WTC11 (cell line): ENCODE data around the gene ZCCHC8. TPM values are rescaled to one million over a fixed set of nuclear protein-coding genes. Genes with fewer than 3 reads are reported as not detected.
A peak's percentile ranks its signal among the peaks of the same experiment; 100 is the strongest.

Source experiments
- ATF3 ChIP-seq: sonication (generic); formaldehyde crosslinking; conservative IDR thresholded peaks from 2 replicates; pipeline ENCODE4 v1.8.1; 2022; ENCODE audit warnings: mild to moderate bottlenecking, missing genetic modification reagents
- CDX4 ChIP-seq: fragments of 250-450 bp; sonication (Bioruptor Pico); IDR thresholded peaks from 2 replicates; pipeline ENCODE4 v1.9.0; 2021; ENCODE audit warnings: moderate library complexity, mild to moderate bottlenecking, inconsistent platforms, borderline replicate concordance
- CREB1 ChIP-seq: sonication (generic); formaldehyde crosslinking; IDR thresholded peaks from 2 replicates; pipeline ENCODE4 v1.8.0; 2023; ENCODE audit warnings: mild to moderate bottlenecking, missing genetic modification reagents
- E2F1 ChIP-seq: sonication (generic); formaldehyde crosslinking; IDR thresholded peaks from 2 replicates; pipeline ENCODE4 v1.8.0; 2022; ENCODE audit warnings: mild to moderate bottlenecking, missing genetic modification reagents
- EMX1 ChIP-seq: fragments of 250-450 bp; sonication (Bioruptor Pico); IDR thresholded peaks from 2 replicates; pipeline ENCODE4 v1.8.0; 2021; ENCODE audit warnings: mild to moderate bottlenecking
- ERG ChIP-seq: fragments of 250-450 bp; sonication (Bioruptor Pico); IDR thresholded peaks from 2 replicates; pipeline ENCODE4 v1.8.0; 2021; ENCODE audit warnings: mild to moderate bottlenecking
- ESRRA ChIP-seq: sonication (generic); formaldehyde crosslinking; IDR thresholded peaks from 2 replicates; pipeline ENCODE4 v1.8.1; 2022; ENCODE audit warnings: mild to moderate bottlenecking, missing genetic modification reagents, borderline replicate concordance
- FOXK1 ChIP-seq: sonication (generic); formaldehyde crosslinking; IDR thresholded peaks from 2 replicates; pipeline ENCODE4 v1.8.0; 2022; ENCODE audit warnings: mild to moderate bottlenecking, moderate library complexity, missing genetic modification reagents
- MAX ChIP-seq: sonication (generic); formaldehyde crosslinking; IDR thresholded peaks from 2 replicates; pipeline ENCODE4 v1.8.0; 2022; ENCODE audit warnings: mild to moderate bottlenecking, missing genetic modification reagents
- MLX ChIP-seq: sonication (generic); formaldehyde crosslinking; IDR thresholded peaks from 2 replicates; pipeline ENCODE4 v1.8.1; 2023; ENCODE audit warnings: mild to moderate bottlenecking, missing genetic modification reagents, moderate library complexity
- NFATC4 ChIP-seq: fragments of 250-450 bp; sonication (Bioruptor Pico); IDR thresholded peaks from 2 replicates; pipeline ENCODE4 v1.9.0; 2021; ENCODE audit warnings: mild to moderate bottlenecking
- NR3C1 ChIP-seq: sonication (generic); formaldehyde crosslinking; conservative IDR thresholded peaks from 2 replicates; pipeline ENCODE4 v1.8.1; 2023; ENCODE audit warnings: low read depth, mild to moderate bottlenecking, missing genetic modification reagents
- SMAD3 ChIP-seq: sonication (generic); formaldehyde crosslinking; IDR thresholded peaks from 2 replicates; pipeline ENCODE4 v1.8.0; 2022; ENCODE audit warnings: missing genetic modification reagents, mild to moderate bottlenecking, borderline replicate concordance
- SP1 ChIP-seq: sonication (generic); formaldehyde crosslinking; conservative IDR thresholded peaks from 2 replicates; pipeline ENCODE4 v1.8.1; 2022; ENCODE audit warnings: missing genetic modification reagents
- TCF7 ChIP-seq: sonication (generic); formaldehyde crosslinking; IDR thresholded peaks from 2 replicates; pipeline ENCODE4 v1.8.0; 2022; ENCODE audit warnings: mild to moderate bottlenecking, low read depth, missing genetic modification reagents, moderate library complexity
- TEAD4 ChIP-seq: sonication (generic); formaldehyde crosslinking; IDR thresholded peaks from 2 replicates; pipeline ENCODE4 v1.8.0; 2022; ENCODE audit warnings: mild to moderate bottlenecking, missing genetic modification reagents
- USF2 ChIP-seq: sonication (generic); formaldehyde crosslinking; IDR thresholded peaks from 2 replicates; pipeline ENCODE4 v1.8.1; 2023; ENCODE audit warnings: mild to moderate bottlenecking, missing genetic modification reagents, moderate library complexity
- ZMAT4 ChIP-seq: fragments of 250-450 bp; sonication (Bioruptor Pico); IDR thresholded peaks from 2 replicates; pipeline ENCODE4 v1.9.0; 2021; ENCODE audit warnings: mild to moderate bottlenecking
- ZNF121 ChIP-seq: sonication (generic); formaldehyde crosslinking; IDR thresholded peaks from 2 replicates; pipeline ENCODE4 v1.8.0; 2023; ENCODE audit warnings: missing genetic modification reagents
- ZNF263 ChIP-seq: sonication (generic); formaldehyde crosslinking; IDR thresholded peaks from 2 replicates; pipeline ENCODE4 v1.8.1; 2022; ENCODE audit warnings: low read depth, mild to moderate bottlenecking, moderate library complexity, missing genetic modification reagents
- ZNF425 ChIP-seq: fragments of 250-450 bp; sonication (Bioruptor Pico); conservative IDR thresholded peaks from 2 replicates; pipeline ENCODE4 v1.9.0; 2021; ENCODE audit warnings: mild to moderate bottlenecking
- ZNF512 ChIP-seq: sonication (generic); formaldehyde crosslinking; IDR thresholded peaks from 2 replicates; pipeline ENCODE4 v1.8.1; 2022; ENCODE audit warnings: missing genetic modification reagents, borderline replicate concordance
- total RNA-seq: library from RNA; stranded (reverse); gene quantifications from 3 replicates; pipeline ENCODE4 v1.2.3, GENCODE V29; 2021

The ZCCHC8 gene
- total RNA-seq, 1 experiment from 2014 or later, result 28.4 TPM

- peak; percentile 79 for TF ChIP-seq MAX
- no peak for TF ChIP-seq ZNF512 (CRISPR knock-in tag)
- no peak for TF ChIP-seq ESRRA (CRISPR knock-in tag)
- TF ChIP-seq NR3C1 (CRISPR knock-in tag), result no peak
- no peak for TF ChIP-seq ZMAT4 (CRISPR knock-in tag)
- no peak for TF ChIP-seq CREB1 (CRISPR knock-in tag)
- TF ChIP-seq E2F1 (CRISPR knock-in tag), result no peak
- no peak for TF ChIP-seq TCF7 (CRISPR knock-in tag)
- TF ChIP-seq EMX1, result no peak
- TF ChIP-seq ZNF121 (CRISPR knock-in tag), result no peak
- TF ChIP-seq ATF3 (CRISPR knock-in tag), result no peak
- TF ChIP-seq ERG (CRISPR knock-in tag), result no peak
- TF ChIP-seq SP1 (CRISPR knock-in tag), result peak; percentile 88
- TF ChIP-seq FOXK1 (CRISPR knock-in tag), result peak; percentile 33; the same call in 1 of the 2 replicates
- peak; percentile 64; the same call in 1 of the 2 replicates for TF ChIP-seq SMAD3
- peak; percentile 82 for TF ChIP-seq TEAD4
- no peak for TF ChIP-seq CDX4
- TF ChIP-seq NFATC4 (CRISPR knock-in tag), result peak; percentile 82; the same call in 1 of the 2 replicates
- no peak for TF ChIP-seq ZNF425 (CRISPR knock-in tag)
- TF ChIP-seq USF2, result no peak
- TF ChIP-seq ZNF263 (CRISPR knock-in tag), result no peak
- TF ChIP-seq MLX, result no peak
Measured at GRCh38 chr12:122526683-122527477, 26.1 kb upstream of the ZCCHC8 start, which contains the start of the genes KNTC1 and RSRC2 (continued).
